Measurements from ENCODE around the gene PDIA6. TPM values are rescaled to one million over a fixed set of nuclear protein-coding genes. Genes with fewer than 3 reads are reported as not detected.

Gene PDIA6
- total and polyA plus RNA-seq, 9 of the 15 experiments (the other 6 are each of a cell fraction or from before 2014, with no cell fraction given) = 166 to 268 (median 229) TPM

DNA sequence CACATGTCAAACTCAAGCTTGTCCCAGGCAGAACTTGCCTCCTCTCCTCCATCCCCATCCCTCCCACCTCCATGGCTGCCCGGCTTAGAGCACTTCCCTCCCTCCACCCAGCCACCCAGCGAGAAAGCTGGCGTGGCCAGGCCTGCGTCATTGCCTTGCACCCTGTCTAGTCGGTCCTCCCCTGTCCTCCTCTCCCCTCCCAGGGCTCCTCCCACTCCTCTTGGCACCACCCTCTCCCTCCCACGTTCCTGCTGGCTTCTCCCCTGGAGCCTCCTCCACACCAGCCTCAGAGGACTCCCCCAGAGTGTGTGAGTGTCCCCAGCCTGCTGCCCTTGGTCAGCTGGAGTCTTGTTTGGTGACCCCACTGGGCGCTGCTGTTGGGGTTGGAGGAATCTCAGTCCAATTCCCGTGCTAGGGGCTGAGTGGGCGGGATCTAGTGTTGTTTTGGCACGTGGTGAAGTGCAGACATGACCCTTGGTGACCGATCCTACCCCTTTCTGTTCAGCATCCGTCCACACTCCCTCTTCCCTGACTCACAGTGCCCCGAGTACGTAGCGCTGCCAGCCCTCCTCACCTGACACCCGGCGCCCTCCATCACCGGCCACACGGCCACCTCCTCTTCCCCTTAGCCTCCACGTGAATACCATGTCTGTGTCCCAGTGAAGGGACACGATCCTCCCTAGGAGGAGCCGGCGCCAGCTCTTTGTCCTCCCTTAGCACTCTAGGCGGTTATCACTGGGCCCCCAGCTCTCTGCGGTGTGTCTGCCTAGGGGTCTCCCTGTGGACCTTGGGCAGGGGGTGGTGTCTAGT lies 49.7 kb downstream of the PDIA6 start (continued):
- TF ChIP-seq, protein P1, sequence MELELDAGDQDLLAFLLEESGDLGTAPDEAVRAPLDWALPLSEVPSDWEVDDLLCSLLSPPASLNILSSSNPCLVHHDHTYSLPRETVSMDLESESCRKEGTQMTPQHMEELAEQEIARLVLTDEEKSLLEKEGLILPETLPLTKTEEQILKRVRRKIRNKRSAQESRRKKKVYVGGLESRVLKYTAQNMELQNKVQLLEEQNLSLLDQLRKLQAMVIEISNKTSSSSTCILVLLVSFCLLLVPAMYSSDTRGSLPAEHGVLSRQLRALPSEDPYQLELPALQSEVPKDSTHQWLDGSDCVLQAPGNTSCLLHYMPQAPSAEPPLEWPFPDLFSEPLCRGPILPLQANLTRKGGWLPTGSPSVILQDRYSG (tag; conservative IDR thresholded peaks at IDR 0.05; ENCODE audit: low read depth) = no peak
- TF ChIP-seq ZNF134 (CRISPR knock-in tag; conservative IDR thresholded peaks at IDR 0.05) (no peak), ZFP36 (IDR thresholded peaks at IDR 0.05; ENCODE audit: low read depth, low read length, partially characterized antibody) (peak; percentile 6), ATF1 (CRISPR knock-in tag; IDR thresholded peaks at IDR 0.05) (no peak), ATF1 (tag; IDR thresholded peaks at IDR 0.05) (peak; percentile 45; the same call in 1 of the 2 replicates), KDM1A (IDR thresholded peaks at IDR 0.05) (peak; percentile 30 to 40; a peak in 2 of 4 replicates)
- TF ChIP-seq, protein P2, sequence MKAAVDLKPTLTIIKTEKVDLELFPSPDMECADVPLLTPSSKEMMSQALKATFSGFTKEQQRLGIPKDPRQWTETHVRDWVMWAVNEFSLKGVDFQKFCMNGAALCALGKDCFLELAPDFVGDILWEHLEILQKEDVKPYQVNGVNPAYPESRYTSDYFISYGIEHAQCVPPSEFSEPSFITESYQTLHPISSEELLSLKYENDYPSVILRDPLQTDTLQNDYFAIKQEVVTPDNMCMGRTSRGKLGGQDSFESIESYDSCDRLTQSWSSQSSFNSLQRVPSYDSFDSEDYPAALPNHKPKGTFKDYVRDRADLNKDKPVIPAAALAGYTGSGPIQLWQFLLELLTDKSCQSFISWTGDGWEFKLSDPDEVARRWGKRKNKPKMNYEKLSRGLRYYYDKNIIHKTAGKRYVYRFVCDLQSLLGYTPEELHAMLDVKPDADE (conservative IDR thresholded peaks at IDR 0.05; ENCODE audit: control insufficient read depth, low read depth, low read length) = no peak

DNA sequence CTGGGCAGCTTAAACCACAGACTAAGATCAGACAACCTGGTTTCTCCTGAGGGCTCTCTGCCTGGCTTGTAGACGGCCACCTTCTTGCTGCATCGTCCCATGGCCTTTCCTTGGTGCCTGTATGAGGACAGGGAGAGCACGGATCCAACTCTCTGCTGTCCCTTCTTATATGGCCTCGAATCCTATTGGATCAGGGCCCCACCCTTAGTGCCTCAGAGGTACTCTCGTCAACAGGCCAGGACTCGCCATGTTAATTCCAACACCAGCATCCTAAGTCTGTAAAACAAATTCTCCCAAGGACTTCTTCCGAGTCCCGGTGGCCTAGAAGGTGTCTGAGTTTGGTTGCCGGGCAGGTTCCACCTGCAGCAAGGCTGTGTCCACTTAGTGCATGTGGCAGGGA lies 51.0 kb downstream of the PDIA6 start:
- BruUV-seq (replicated peaks) = no TSS peak
- Histone ChIP-seq H3K4me2 (ENCODE audit: insufficient read depth, low read length) (no peak overlapping the region), H3K9ac (ENCODE audit: insufficient read depth in 1 of 2, low read depth in 2 of 2, low read length in 2 of 2) (no peak overlapping the region), H3K9me3 (replicated peaks; ENCODE audit: control insufficient read depth, insufficient read depth, low read depth, low read length) (no peaks in the 10 kb centered on the region), H2AFZ (ENCODE audit: low read depth, low read length) (no peak overlapping the region), H4K20me1 (replicated peaks; ENCODE audit: control insufficient read depth, insufficient read depth, low read length) (no peaks in the 10 kb centered on the region), H3K9me1 (ENCODE audit: control insufficient read depth, insufficient read depth, low read length) (no peaks in the 10 kb centered on the region), H3K27ac (ENCODE audit: extremely low read depth, low read depth, low read length) (no peak overlapping the region), H3K27me3 (ENCODE audit: control insufficient read depth in 2 of 2, insufficient read depth in 2 of 2, low read length in 2 of 2) (peaks cover 24 to 78% of the 10 kb centered on the region in 2 experiments), H3K4me3 (no peak overlapping the region), H3K79me2 (ENCODE audit: control insufficient read depth, insufficient read depth, low read length) (no peaks in the 10 kb centered on the region), H3K4me1 (replicated peaks in 1 of 2; ENCODE audit: control insufficient read depth in 2 of 2, insufficient read depth in 2 of 2, low read length in 2 of 2) (peaks cover 6 to 8% of the 10 kb centered on the region in 2 experiments; a peak in 3 of 5 replicates), H3K36me3 (ENCODE audit: control insufficient read depth, insufficient read depth, low read length) (no peaks in the 10 kb centered on the region)
- intact Hi-C loops (cut with micrococcal nuclease) = no loop called here
- FAIRE-seq = no peak
- CTCF ChIA-PET (ENCODE audit: low intra/inter-chr PET ratio) = no interaction called here
- ATAC-seq = no peak
- DNase-seq (ENCODE audit: extremely low read depth in 1 of 4, low spot score in 3 of 4) = no peak
- in situ Hi-C loops (cut with MboI) = no loop called here
- WGBS (ENCODE audit: insufficient coverage, low coverage, missing lambda C conversion rate) = 26% methylated on average over 9 of the region's 9 CpGs
- POLR2A ChIA-PET = interaction anchor here (1.1 kb wide), 1 partner anchor 8 kb away, joined by 3 read pairs; no protein-coding TSS in a partner anchor
- TF ChIP-seq, protein P3, sequence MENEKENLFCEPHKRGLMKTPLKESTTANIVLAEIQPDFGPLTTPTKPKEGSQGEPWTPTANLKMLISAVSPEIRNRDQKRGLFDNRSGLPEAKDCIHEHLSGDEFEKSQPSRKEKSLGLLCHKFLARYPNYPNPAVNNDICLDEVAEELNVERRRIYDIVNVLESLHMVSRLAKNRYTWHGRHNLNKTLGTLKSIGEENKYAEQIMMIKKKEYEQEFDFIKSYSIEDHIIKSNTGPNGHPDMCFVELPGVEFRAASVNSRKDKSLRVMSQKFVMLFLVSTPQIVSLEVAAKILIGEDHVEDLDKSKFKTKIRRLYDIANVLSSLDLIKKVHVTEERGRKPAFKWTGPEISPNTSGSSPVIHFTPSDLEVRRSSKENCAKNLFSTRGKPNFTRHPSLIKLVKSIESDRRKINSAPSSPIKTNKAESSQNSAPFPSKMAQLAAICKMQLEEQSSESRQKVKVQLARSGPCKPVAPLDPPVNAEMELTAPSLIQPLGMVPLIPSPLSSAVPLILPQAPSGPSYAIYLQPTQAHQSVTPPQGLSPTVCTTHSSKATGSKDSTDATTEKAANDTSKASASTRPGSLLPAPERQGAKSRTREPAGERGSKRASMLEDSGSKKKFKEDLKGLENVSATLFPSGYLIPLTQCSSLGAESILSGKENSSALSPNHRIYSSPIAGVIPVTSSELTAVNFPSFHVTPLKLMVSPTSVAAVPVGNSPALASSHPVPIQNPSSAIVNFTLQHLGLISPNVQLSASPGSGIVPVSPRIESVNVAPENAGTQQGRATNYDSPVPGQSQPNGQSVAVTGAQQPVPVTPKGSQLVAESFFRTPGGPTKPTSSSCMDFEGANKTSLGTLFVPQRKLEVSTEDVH (IDR thresholded peaks at IDR 0.05; ENCODE audit: low read depth, partially characterized antibody) = no peak
- TF ChIP-seq GABPB1 (CRISPR knock-in tag; IDR thresholded peaks at IDR 0.05) (no peak), SMAD2 (IDR thresholded peaks at IDR 0.05; ENCODE audit: low read depth, low read length) (no peak), IFI16 (CRISPR knock-in tag; IDR thresholded peaks at IDR 0.05) (no peak), ZNF444 (CRISPR knock-in tag; IDR thresholded peaks at IDR 0.05) (no peak), POLR2B (IDR thresholded peaks at IDR 0.05; ENCODE audit: low read depth, partially characterized antibody) (no peak)
- TF ChIP-seq, protein P4, sequence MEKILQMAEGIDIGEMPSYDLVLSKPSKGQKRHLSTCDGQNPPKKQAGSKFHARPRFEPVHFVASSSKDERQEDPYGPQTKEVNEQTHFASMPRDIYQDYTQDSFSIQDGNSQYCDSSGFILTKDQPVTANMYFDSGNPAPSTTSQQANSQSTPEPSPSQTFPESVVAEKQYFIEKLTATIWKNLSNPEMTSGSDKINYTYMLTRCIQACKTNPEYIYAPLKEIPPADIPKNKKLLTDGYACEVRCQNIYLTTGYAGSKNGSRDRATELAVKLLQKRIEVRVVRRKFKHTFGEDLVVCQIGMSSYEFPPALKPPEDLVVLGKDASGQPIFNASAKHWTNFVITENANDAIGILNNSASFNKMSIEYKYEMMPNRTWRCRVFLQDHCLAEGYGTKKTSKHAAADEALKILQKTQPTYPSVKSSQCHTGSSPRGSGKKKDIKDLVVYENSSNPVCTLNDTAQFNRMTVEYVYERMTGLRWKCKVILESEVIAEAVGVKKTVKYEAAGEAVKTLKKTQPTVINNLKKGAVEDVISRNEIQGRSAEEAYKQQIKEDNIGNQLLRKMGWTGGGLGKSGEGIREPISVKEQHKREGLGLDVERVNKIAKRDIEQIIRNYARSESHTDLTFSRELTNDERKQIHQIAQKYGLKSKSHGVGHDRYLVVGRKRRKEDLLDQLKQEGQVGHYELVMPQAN (IDR thresholded peaks at IDR 0.05; ENCODE audit: borderline replicate concordance) = no peak

Measured in K562 (cell line).